Neuronal stem cell (in vitro differentiated cells): ENCODE measurements around the gene LARP4.

Source experiments
- DNase-seq: peaks from one replicate; pipeline ENCODE4 v3.0.0-alpha.2; 2013; ENCODE audit warnings: low spot score
- H2AFZ ChIP-seq: one replicate; pipeline ENCODE4 v1.6.1; 2013; ENCODE audit warnings: mild to moderate bottlenecking, low read length, inconsistent platforms
- H2AK5ac ChIP-seq: 2 replicates; pipeline ENCODE4 v1.6.1; 2013; ENCODE audit warnings: low read depth, mild to moderate bottlenecking, inconsistent platforms, low read length, moderate library complexity, mixed read lengths
- H2BK120ac ChIP-seq: 2 replicates; pipeline ENCODE4 v1.6.1; 2013; ENCODE audit warnings: low read depth, mild to moderate bottlenecking, inconsistent platforms, low read length, moderate library complexity, mixed read lengths
- H2BK12ac ChIP-seq: one replicate; pipeline ENCODE4 v1.6.1; 2013; ENCODE audit warnings: low read length, inconsistent platforms
- H2BK15ac ChIP-seq: 2 replicates; pipeline ENCODE4 v1.6.1; 2013; ENCODE audit warnings: mild to moderate bottlenecking, low read length, inconsistent platforms, mixed read lengths
- H2BK5ac ChIP-seq: one replicate; pipeline ENCODE4 v1.6.1; 2013; ENCODE audit warnings: inconsistent platforms, mild to moderate bottlenecking, low read length, moderate library complexity
- H3K14ac ChIP-seq: one replicate; pipeline ENCODE4 v1.6.1; 2013; ENCODE audit warnings: low read length, inconsistent platforms
- H3K18ac ChIP-seq: 2 replicates; pipeline ENCODE4 v1.6.1; 2013; ENCODE audit warnings: low read length, inconsistent platforms
- H3K23ac ChIP-seq: 2 replicates; pipeline ENCODE4 v1.6.1; 2013; ENCODE audit warnings: low read depth, mild to moderate bottlenecking, mixed read lengths, low read length, inconsistent platforms; ENCODE audit not compliant: poor library complexity
- H3K27ac ChIP-seq: replicated peaks from 3 replicates; pipeline ENCODE4 v1.5.1; 2013; ENCODE audit warnings: low read length, inconsistent platforms
- H3K27me3 ChIP-seq, 3 experiments: 2 replicates each; pipeline ENCODE4 v1.6.1; 2013; ENCODE audit warnings: low read length in 3 of 3, mild to moderate bottlenecking in 2 of 3, inconsistent platforms in 1 of 3, low read depth in 1 of 3, mixed read lengths in 1 of 3, moderate library complexity in 1 of 3; ENCODE audit not compliant: control insufficient read depth in 3 of 3, insufficient read depth in 3 of 3
- H3K36me3 ChIP-seq, 2 donors: replicated peaks in 1 of 2; 2 replicates each; pipeline ENCODE4 v1.6.1; 2013; ENCODE audit warnings: low read length in 2 of 2; ENCODE audit not compliant: control insufficient read depth in 2 of 2, insufficient read depth in 2 of 2
- H3K4ac ChIP-seq: 2 replicates; pipeline ENCODE4 v1.6.1; 2013; ENCODE audit warnings: inconsistent platforms, mild to moderate bottlenecking, low read length, moderate library complexity
- H3K4me1 ChIP-seq, 2 donors: 1 replicate in 1 of 2; 2 replicates in 1 of 2; pipeline ENCODE4 v1.6.1; 2013; ENCODE audit warnings: low read length in 2 of 2, low read depth in 1 of 2; ENCODE audit not compliant: control insufficient read depth in 2 of 2, insufficient read depth in 1 of 2
- H3K4me2 ChIP-seq: one replicate; pipeline ENCODE4 v1.6.1; 2013; ENCODE audit warnings: mild to moderate bottlenecking, low read length, inconsistent platforms; ENCODE audit not compliant: insufficient read depth, poor library complexity, severe bottlenecking
- H3K4me3 ChIP-seq, 2 donors: 2 replicates each; pipeline ENCODE4 v1.5.1; 2013; ENCODE audit warnings: low read length in 2 of 2, mild to moderate bottlenecking in 2 of 2, inconsistent platforms in 1 of 2, moderate library complexity in 1 of 2
- H3K79me1 ChIP-seq: one replicate; pipeline ENCODE4 v1.6.1; 2013; ENCODE audit warnings: low read depth, mild to moderate bottlenecking, inconsistent platforms, low read length, moderate library complexity
- H3K9ac ChIP-seq: one replicate; pipeline ENCODE4 v1.6.1; 2013; ENCODE audit warnings: mild to moderate bottlenecking, low read depth, low read length, inconsistent platforms; ENCODE audit not compliant: poor library complexity
- H3K9me3 ChIP-seq, 2 donors: replicated peaks in 1 of 2; 2 replicates each; pipeline versions ENCODE3 to v1.6.1; 2013; ENCODE audit warnings: low read length in 2 of 2, mild to moderate bottlenecking in 2 of 2, inconsistent platforms in 1 of 2, low read depth in 1 of 2, mixed read lengths in 1 of 2, moderate library complexity in 1 of 2; ENCODE audit not compliant: control insufficient read depth in 2 of 2, insufficient read depth in 1 of 2
- H4K8ac ChIP-seq: one replicate; pipeline ENCODE4 v1.6.1; 2013; ENCODE audit warnings: low read depth, mild to moderate bottlenecking, inconsistent platforms, low read length, moderate library complexity
- H4K91ac ChIP-seq: one replicate; pipeline ENCODE4 v1.6.1; 2013; ENCODE audit warnings: low read length, low read depth, mild to moderate bottlenecking, inconsistent platforms; ENCODE audit not compliant: poor library complexity
- WGBS, 2 donors: extraction: QIAGEN DNeasy Blood & Tissue Kit; methylation state at CpG; one replicate each; pipeline ENCODE4 v1.1.7; 2013; ENCODE audit warnings: missing lambda C conversion rate in 2 of 2, mixed read lengths in 1 of 2; ENCODE audit not compliant: insufficient read length in 2 of 2, insufficient replicate concordance in 1 of 2; ENCODE audit errors: extremely low coverage in 2 of 2; 5-methylcytosine and 5-hydroxymethylcytosine counted together

The LARP4 gene

DNA sequence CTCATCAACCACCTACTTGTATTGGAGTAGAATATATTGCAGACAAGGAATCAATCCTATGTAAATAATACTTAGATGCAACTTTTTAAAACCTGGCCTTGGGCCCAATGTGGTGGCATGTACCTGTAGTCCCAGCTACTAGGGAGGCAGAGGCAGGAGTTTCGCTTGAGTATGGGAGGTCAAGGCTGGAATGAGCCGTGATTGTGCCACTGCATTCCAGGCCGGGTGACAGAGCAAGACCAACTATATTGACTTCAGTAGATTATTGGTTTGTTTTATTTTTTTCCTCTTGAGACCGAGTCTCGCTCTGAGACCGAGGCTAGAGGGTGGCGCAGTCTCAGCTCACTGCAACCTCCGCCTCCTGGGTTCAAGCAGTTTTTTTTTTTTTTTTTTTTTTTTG, 3.6 kb downstream of the LARP4 start:
- H2AFZ ChIP-seq, result no peak overlapping the region
- peaks cover 5% of the 10 kb centered on the region for H3K79me1 ChIP-seq
- no CpG with 5 or more reads among the region's 8 CpGs for WGBS, 2 donors
- H2BK120ac ChIP-seq, result no peak overlapping the region
- DNase-seq, result no peak
- peaks cover 0 to 6% of the 10 kb centered on the region in 2 donors for H3K4me1 ChIP-seq
- no peak overlapping the region for H3K9ac ChIP-seq
- H4K8ac ChIP-seq, result no peak overlapping the region
- no peak overlapping the region for H3K23ac ChIP-seq
- no peak overlapping the region for H4K91ac ChIP-seq
- H3K36me3 ChIP-seq, result peaks cover 0 to 16% of the 10 kb centered on the region in 2 donors
- no peak overlapping the region for H3K18ac ChIP-seq
- no peak overlapping the region for H2BK15ac ChIP-seq
- no peak overlapping the region for H3K4ac ChIP-seq
- no peak overlapping the region for H2AK5ac ChIP-seq
- H2BK5ac ChIP-seq, result no peak overlapping the region
- H3K9me3 ChIP-seq, result no peaks in the 10 kb centered on the region
- no peak overlapping the region for H2BK12ac ChIP-seq
- H3K4me2 ChIP-seq, result no peak overlapping the region
- no peak overlapping the region for H3K4me3 ChIP-seq
- no peak overlapping the region for H3K27ac ChIP-seq
- H3K14ac ChIP-seq, result no peak overlapping the region
- H3K27me3 ChIP-seq, result no peaks in the 10 kb centered on the region

DNA sequence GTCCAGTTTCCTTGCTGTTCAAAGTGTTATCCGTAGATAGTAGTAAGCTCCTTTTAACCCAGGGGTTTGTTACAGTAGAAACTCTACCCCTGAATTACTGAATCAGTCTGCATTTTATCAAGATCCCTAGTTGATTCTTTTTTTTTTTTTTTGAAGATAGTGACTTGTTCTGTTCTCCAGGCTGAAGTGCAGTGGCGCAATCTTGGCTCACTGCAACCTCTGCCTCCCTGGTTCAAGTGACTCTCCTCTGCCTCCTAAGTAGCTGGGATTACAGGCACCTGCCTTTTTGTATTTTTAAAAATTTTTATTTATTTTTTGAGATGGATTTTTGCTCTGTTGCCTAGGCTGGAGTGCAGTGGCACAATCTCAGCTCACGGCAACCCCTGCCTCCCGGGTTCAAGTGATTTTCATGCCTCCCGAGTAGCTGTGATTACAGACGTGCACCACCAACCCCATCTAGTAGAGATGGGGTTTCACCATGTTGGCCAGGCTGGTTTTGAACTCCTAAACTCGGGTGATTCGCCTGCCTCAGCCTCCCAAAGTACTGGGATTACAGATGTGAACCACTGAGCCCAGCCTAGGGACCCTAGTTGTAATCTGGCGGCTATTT, 10.5 kb downstream of the LARP4 start:
- no peak overlapping the region for H2AFZ ChIP-seq
- H3K4me3 ChIP-seq, result no peak overlapping the region
- H3K4me2 ChIP-seq, result no peak overlapping the region
- no peak for DNase-seq
- no peak overlapping the region for H2BK5ac ChIP-seq
- no peak overlapping the region for H2BK12ac ChIP-seq
- H2BK15ac ChIP-seq, result no peak overlapping the region
- H3K9me3 ChIP-seq, result no peaks in the 10 kb centered on the region
- H3K4ac ChIP-seq, result no peak overlapping the region
- no peak overlapping the region for H2AK5ac ChIP-seq
- H2BK120ac ChIP-seq, result no peak overlapping the region
- H4K8ac ChIP-seq, result no peak overlapping the region
- H3K36me3 ChIP-seq, result peaks cover 2 to 33% of the 10 kb centered on the region in 2 donors
- WGBS, 2 donors, result no CpG with 5 or more reads among the region's 9 CpGs
- H3K79me1 ChIP-seq, result peaks cover 9% of the 10 kb centered on the region
- H3K14ac ChIP-seq, result no peak overlapping the region
- H3K4me1 ChIP-seq, result no peaks in the 10 kb centered on the region
- no peak overlapping the region for H3K18ac ChIP-seq
- no peak overlapping the region for H4K91ac ChIP-seq
- no peak overlapping the region for H3K9ac ChIP-seq
- no peaks in the 10 kb centered on the region for H3K27me3 ChIP-seq
- no peak overlapping the region for H3K27ac ChIP-seq
- H3K23ac ChIP-seq, result no peak overlapping the region

DNA sequence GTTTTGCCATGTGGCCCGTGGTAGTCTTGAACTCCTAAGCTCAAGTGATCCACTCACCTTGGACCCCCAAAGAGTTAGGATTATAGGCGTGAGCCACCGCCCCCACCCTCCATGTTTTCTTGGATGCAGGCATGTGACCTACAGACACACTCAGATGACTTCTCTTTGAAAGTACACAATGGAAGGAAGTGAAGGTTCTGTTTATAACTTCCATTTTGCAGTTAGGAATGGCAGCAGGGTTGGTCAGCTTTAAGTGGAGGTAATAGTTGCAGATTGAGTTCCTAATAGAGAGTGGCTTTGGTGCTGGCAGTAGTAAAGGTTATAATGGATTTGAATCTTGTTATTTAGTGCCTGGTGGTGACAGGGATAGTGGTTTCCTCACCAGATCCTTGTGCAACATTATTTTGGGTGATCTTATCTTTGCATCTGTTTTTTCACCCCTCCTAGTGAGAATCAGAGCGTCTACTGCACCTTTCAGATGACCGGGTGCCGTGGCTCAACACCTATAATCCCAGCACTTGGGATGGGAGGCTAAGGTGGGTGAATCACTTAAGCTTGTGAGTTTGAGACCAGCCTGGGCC, 15.3 kb downstream of the LARP4 start:
- Histone ChIP-seq H3K79me1 (peaks cover 12% of the 10 kb centered on the region), H4K91ac (peak overlapping the region; percentile 30), H3K36me3 (peaks cover 4 to 58% of the 10 kb centered on the region in 2 donors), H3K27ac (no peak overlapping the region), H3K14ac (no peak overlapping the region), H2BK15ac (no peak overlapping the region), H4K8ac (no peak overlapping the region), H2BK12ac (no peak overlapping the region), H3K23ac (no peak overlapping the region), H3K4ac (no peak overlapping the region), H3K4me3 (no peak overlapping the region), H3K27me3 (no peaks in the 10 kb centered on the region), H2BK120ac (no peak overlapping the region), H2AFZ (no peak overlapping the region), H3K9ac (no peak overlapping the region), H2BK5ac (no peak overlapping the region), H3K4me1 (no peaks in the 10 kb centered on the region), H3K9me3 (no peaks in the 10 kb centered on the region), H2AK5ac (no peak overlapping the region), H3K4me2 (no peak overlapping the region), H3K18ac (no peak overlapping the region)
- WGBS, 2 donors, result no CpG with 5 or more reads among the region's 6 CpGs
- DNase-seq, result no peak

DNA sequence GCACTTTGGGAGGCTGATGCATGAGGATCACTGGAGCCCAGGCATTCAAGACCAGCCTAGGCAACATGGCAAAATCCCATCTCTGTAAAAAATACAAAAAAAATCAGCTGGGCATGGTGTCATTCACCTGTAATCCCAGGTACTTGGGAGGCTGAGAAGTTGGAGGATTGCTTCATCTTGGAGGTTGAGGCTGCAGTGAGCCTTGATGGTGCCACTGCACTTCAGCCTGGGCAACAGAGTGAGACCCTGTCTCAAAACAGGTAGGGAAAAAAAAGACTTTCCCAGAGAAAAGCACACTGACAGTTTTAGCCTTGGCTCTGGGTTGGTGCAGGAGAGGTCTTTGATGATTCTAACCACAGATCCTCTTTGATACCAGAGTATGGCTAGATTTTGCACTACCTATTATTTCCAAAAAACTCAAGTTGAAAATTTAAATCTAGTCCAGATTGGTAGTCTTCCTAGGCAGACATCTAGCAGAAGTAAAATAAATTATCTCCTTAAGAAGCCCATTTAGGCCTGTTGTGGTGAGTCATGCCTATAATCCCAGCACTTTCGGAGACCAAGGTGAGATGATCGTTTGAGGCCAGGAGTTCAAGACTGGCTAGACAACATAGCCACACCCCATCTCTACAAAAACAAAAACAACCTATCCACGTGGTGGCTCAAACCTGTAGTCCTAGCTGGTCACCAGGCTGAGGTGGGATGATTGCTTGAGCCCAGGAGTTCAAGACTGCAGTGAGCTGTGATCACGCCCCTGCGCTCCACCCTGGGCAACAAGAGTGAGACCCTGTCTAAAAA, 18.6 kb downstream of the LARP4 start:
- Histone ChIP-seq H3K9ac (no peak overlapping the region), H4K8ac (no peak overlapping the region), H2BK5ac (no peak overlapping the region), H2BK120ac (no peak overlapping the region), H2AK5ac (no peak overlapping the region), H2AFZ (no peak overlapping the region), H2BK12ac (no peak overlapping the region), H3K4me2 (no peak overlapping the region), H3K27me3 (no peaks in the 10 kb centered on the region), H3K4me1 (no peaks in the 10 kb centered on the region), H3K23ac (no peak overlapping the region), H3K36me3 (peaks cover 4 to 55% of the 10 kb centered on the region in 2 donors), H3K4ac (no peak overlapping the region), H3K79me1 (peaks cover 12% of the 10 kb centered on the region), H3K14ac (no peak overlapping the region), H3K4me3 (no peak overlapping the region), H3K27ac (no peak overlapping the region), H3K9me3 (no peaks in the 10 kb centered on the region), H4K91ac (no peak overlapping the region), H2BK15ac (no peak overlapping the region), H3K18ac (no peak overlapping the region)
- no peak for DNase-seq
- no CpG with 5 or more reads among the region's 5 CpGs for WGBS, 2 donors
